GM19395 (cell line): ENCODE results near the gene KATNBL1.

Experiments
- ATAC-seq: cut with Tn5 transposase; IDR thresholded peaks from one replicate; pipeline ENCODE4 v1.9.1; 2021; ENCODE audit warnings: mild to moderate bottlenecking, moderate library complexity; ENCODE audit not compliant: unreplicated experiment

KATNBL1 gene

GRCh38 chr15:34119291-34119690, 90.6 kb downstream of the KATNBL1 start:
- ATAC-seq = no peak

- ATAC-seq = no peak
Measured at GRCh38 chr15:34116620-34117019, 93.3 kb downstream of the KATNBL1 start.

- no peak for ATAC-seq
Measured at GRCh38 chr15:34114739-34115138, 95.2 kb downstream of the KATNBL1 start.

- ATAC-seq = no peak
Measured at GRCh38 chr15:34114215-34114614, 95.7 kb downstream of the KATNBL1 start.

- no peak for ATAC-seq
Measured at GRCh38 chr15:34111488-34111887, 98.4 kb downstream of the KATNBL1 start.

GRCh38 chr15:34109797-34110663, 99.9 kb downstream of the KATNBL1 start:
- ATAC-seq = no peak

GRCh38 chr15:34107315-34107714, 102.6 kb downstream of the KATNBL1 start:
- no peak for ATAC-seq

- no peak for ATAC-seq
Measured at GRCh38 chr15:34106423-34106822, 103.5 kb downstream of the KATNBL1 start.

GRCh38 chr15:34102175-34102925, 107.5 kb downstream of the KATNBL1 start:
- ATAC-seq = peak; percentile 27

- peak; percentile 98 for ATAC-seq
Measured at GRCh38 chr15:34101366-34102174, 108.3 kb downstream of the KATNBL1 start, which contains the start of the genes EMC7 and PGBD4. Gene EMC7 (minus strand): TSS chr15:34101862. CDS start chr15:34101839, 23 bp downstream. Gene PGBD4 (plus strand): TSS chr15:34102083. CDS start chr15:34102532, 449 bp downstream.

- no peak for ATAC-seq
Measured at GRCh38 chr15:34099914-34100313, 110.0 kb downstream of the KATNBL1 start.
